HCT116 (cell line): ENCODE data around the gene TMEM25. TPM values are rescaled to one million over a fixed set of nuclear protein-coding genes. Genes with fewer than 3 reads are reported as not detected.

ENCODE experiments used
- ATAC-seq: fragments of 200-7000 bp; cut with Tn5 transposase; 2 replicates; pipeline ENCODE4 v1.9.1; 2020; ENCODE audit warnings: mild to moderate bottlenecking, moderate library complexity
- BruUV-seq: library from RNA; stranded (reverse); fragments of 400-500 nt; replicated peaks from 2 replicates; lab custom pipeline; 2021; lab: Mats Ljungman, UMichigan
- CTCF ChIA-PET: fragments of 300-600 bp; sonication (Branson Sonifier 250); formaldehyde crosslinking; loops from one replicate; lab custom pipeline; 2021; ENCODE audit warnings: antibody characterized with exemption; lab: Charles Lee
- POLR2A ChIA-PET: fragments of 300-600, 350-600 bp; sonication (Branson Sonifier 250); formaldehyde crosslinking; loops from one replicate; lab custom pipeline; 2021; ENCODE audit warnings: antibody characterized with exemption; lab: Charles Lee
- RAD21 ChIA-PET, 2 experiments: fragments of 300-600 bp; sonication (Branson Sonifier 250); formaldehyde crosslinking; loops; one replicate each; lab custom pipeline; 2023; ENCODE audit warnings: low total read pairs in 2 of 2; ENCODE audit not compliant: uncharacterized antibody in 2 of 2, unreplicated experiment in 2 of 2, low non-redundant PET in 1 of 2; lab: Charles Lee
- DNase-seq: peaks from one replicate; pipeline ENCODE4 v3.0.0-alpha.2; 2010; ENCODE audit warnings: low read depth, low spot score
- H2AFZ ChIP-seq: fragments of 200-600 bp; shearing (Covaris generic), sonication (generic); 2 replicates; pipeline ENCODE4 v1.6.1; 2017; ENCODE audit warnings: low read depth, mixed run types, mixed read lengths, antibody characterized with exemption, low read length; ENCODE audit not compliant: poor library complexity, severe bottlenecking
- H3K27ac ChIP-seq: 2 replicates; pipeline ENCODE4 v1.5.1; 2012; ENCODE audit warnings: low read depth, low read length
- H3K27me3 ChIP-seq: fragments of 200-600 bp; sonication (generic); 2 replicates; pipeline ENCODE4 v1.6.1; 2016; ENCODE audit warnings: mixed run types, low read length, mixed read lengths; ENCODE audit not compliant: insufficient read depth
- H3K36me3 ChIP-seq, 2 experiments: fragments of 200-500 bp in 1 of 2; fragments of 200-600 bp in 1 of 2; sonication (Bioruptor generic) in 1 of 2; sonication (generic) in 1 of 2; 2 replicates each; pipeline versions ENCODE4 v1.5.1 to v1.6.1; 2014 to 2016; ENCODE audit warnings: low read length in 2 of 2, inconsistent platforms in 1 of 2, mixed read lengths in 1 of 2, mixed run types in 1 of 2; ENCODE audit not compliant: insufficient read depth in 2 of 2, control insufficient read depth in 1 of 2
- H3K4me1 ChIP-seq, 2 experiments: fragments of 200-600 bp in 1 of 2; sonication (generic) in 1 of 2; 2 replicates each; pipeline versions ENCODE4 v1.5.1 to v1.6.1; 2012 to 2017; ENCODE audit warnings: low read length in 2 of 2, inconsistent platforms in 1 of 2, mild to moderate bottlenecking in 1 of 2, mixed read lengths in 1 of 2, mixed run types in 1 of 2, moderate library complexity in 1 of 2; ENCODE audit not compliant: insufficient read depth in 2 of 2, control insufficient read depth in 1 of 2
- H3K4me2 ChIP-seq: fragments of 200-600 bp; sonication (generic); 2 replicates; pipeline ENCODE4 v1.6.1; 2017; ENCODE audit warnings: mixed run types, low read length, mixed read lengths
- H3K4me3 ChIP-seq, 2 experiments: fragments of 200-600 bp in 1 of 2; sonication (generic) in 1 of 2; replicated peaks in 1 of 2; 2 replicates each; pipeline ENCODE4 v1.5.1; 2011 to 2016; ENCODE audit warnings: low read length in 2 of 2, control low read depth in 1 of 2, low read depth in 1 of 2, mild to moderate bottlenecking in 1 of 2, mixed read lengths in 1 of 2, mixed run types in 1 of 2
- H3K79me2 ChIP-seq: fragments of 200-600 bp; sonication (generic); 2 replicates; pipeline ENCODE4 v1.6.1; 2017; ENCODE audit warnings: mild to moderate bottlenecking, mixed run types, low read length, moderate library complexity, mixed read lengths; ENCODE audit not compliant: insufficient read depth
- H3K9ac ChIP-seq: fragments of 200-600 bp; sonication (generic); 2 replicates; pipeline ENCODE4 v1.6.1; 2016; ENCODE audit warnings: low read length, mixed read lengths
- H3K9me2 ChIP-seq: fragments of 200-600 bp; sonication (generic), shearing (Covaris generic); 2 replicates; pipeline ENCODE4 v1.6.1; 2017; ENCODE audit warnings: mixed run types, mild to moderate bottlenecking, moderate library complexity; ENCODE audit not compliant: insufficient read depth
- H3K9me3 ChIP-seq, 2 experiments: fragments of 200-500 bp in 1 of 2; fragments of 200-600 bp in 1 of 2; sonication (Bioruptor generic) in 1 of 2; sonication (generic) in 1 of 2; 2 replicates each; pipeline ENCODE4 v1.6.1; 2014 to 2017; ENCODE audit warnings: low read length in 2 of 2, mixed read lengths in 2 of 2, inconsistent platforms in 1 of 2, low read depth in 1 of 2, mild to moderate bottlenecking in 1 of 2, mixed run types in 1 of 2, moderate library complexity in 1 of 2; ENCODE audit not compliant: control insufficient read depth in 1 of 2, insufficient read depth in 1 of 2
- H4K20me1 ChIP-seq: fragments of 200-600 bp; sonication (generic), shearing (Covaris generic); 2 replicates; pipeline ENCODE4 v1.6.1; 2017; ENCODE audit warnings: mixed run types, mild to moderate bottlenecking, moderate library complexity; ENCODE audit not compliant: insufficient read depth
- ATF3 ChIP-seq: IDR thresholded peaks from 2 replicates; pipeline ENCODE4 v1.6.1; 2012
- CTCF ChIP-seq, 3 experiments: fragments of 200-600 bp in 1 of 3; sonication (generic) in 1 of 3; IDR thresholded peaks in 2 of 3; conservative IDR thresholded peaks in 1 of 3; 2 replicates each; pipeline ENCODE4 v1.5.1; 2012 to 2017; ENCODE audit warnings: low read depth in 2 of 3, low read length in 2 of 3, antibody characterized with exemption in 1 of 3, borderline replicate concordance in 1 of 3, control low read depth in 1 of 3, mild to moderate bottlenecking in 1 of 3, mixed read lengths in 1 of 3, mixed run types in 1 of 3, moderate library complexity in 1 of 3; ENCODE audit not compliant: insufficient read depth in 1 of 3
- EZH2 ChIP-seq: fragments of 200-600 bp; sonication (generic); IDR thresholded peaks from 2 replicates; pipeline ENCODE4 v1.6.1; 2017; ENCODE audit warnings: antibody characterized with exemption, mixed run types
- EZH2phosphoT487 ChIP-seq: fragments of 200-600 bp; IDR thresholded peaks from 2 replicates; pipeline ENCODE4 v1.6.1; 2018; ENCODE audit warnings: antibody characterized with exemption, borderline replicate concordance
- FOSL1 ChIP-seq: IDR thresholded peaks from 2 replicates; pipeline ENCODE4 v1.6.1; 2012; ENCODE audit warnings: low read depth
- POLR2A ChIP-seq: IDR thresholded peaks from 2 replicates; pipeline ENCODE4 v1.7.0; 2011; ENCODE audit warnings: borderline replicate concordance; ENCODE audit not compliant: insufficient read depth, insufficient read length; ENCODE audit errors: extremely low read depth
- POLR2AphosphoS5 ChIP-seq: IDR thresholded peaks from 2 replicates; pipeline ENCODE4 v1.6.1; 2011; ENCODE audit warnings: mild to moderate bottlenecking, low read depth, low read length, moderate library complexity
- RAD21 ChIP-seq: IDR thresholded peaks from 2 replicates; pipeline ENCODE4 v1.6.1; 2012; ENCODE audit warnings: low read depth, mild to moderate bottlenecking
- YY1 ChIP-seq: IDR thresholded peaks from 2 replicates; pipeline ENCODE4 v1.6.1; 2011; ENCODE audit warnings: low read length, low read depth, moderate library complexity, mild to moderate bottlenecking; ENCODE audit not compliant: insufficient replicate concordance; ENCODE audit errors: extremely low read depth
- ZBTB33 ChIP-seq: IDR thresholded peaks from 2 replicates; pipeline ENCODE4 v1.6.1; 2011; ENCODE audit warnings: mild to moderate bottlenecking, low read length, moderate library complexity; ENCODE audit not compliant: insufficient replicate concordance; ENCODE audit errors: extremely low read depth
- ZNF274 ChIP-seq: fragments of 200-500 bp; sonication (Bioruptor generic); IDR thresholded peaks from 2 replicates; pipeline ENCODE4 v1.6.1; 2014; ENCODE audit warnings: mild to moderate bottlenecking, low read depth, low read length, inconsistent platforms
- intact Hi-C: fragments of 100-400 bp; cut with micrococcal nuclease; formaldehyde crosslinking; loops from 2 replicates; pipeline ENCODE4 v1.10.0; 2022
- total RNA-seq: library from RNA; stranded (reverse); gene quantifications from one replicate; pipeline ENCODE4 v1.2.1, GENCODE V29; 2021; ENCODE audit not compliant: unreplicated experiment
- TF ChIP-seq, protein P1 (sequence below): IDR thresholded peaks from 2 replicates; pipeline ENCODE4 v1.6.1; 2012; ENCODE audit warnings: low read depth

TMEM25 gene
- total RNA-seq, 1 experiment from 2014 or later, result 27.0 TPM

DNA sequence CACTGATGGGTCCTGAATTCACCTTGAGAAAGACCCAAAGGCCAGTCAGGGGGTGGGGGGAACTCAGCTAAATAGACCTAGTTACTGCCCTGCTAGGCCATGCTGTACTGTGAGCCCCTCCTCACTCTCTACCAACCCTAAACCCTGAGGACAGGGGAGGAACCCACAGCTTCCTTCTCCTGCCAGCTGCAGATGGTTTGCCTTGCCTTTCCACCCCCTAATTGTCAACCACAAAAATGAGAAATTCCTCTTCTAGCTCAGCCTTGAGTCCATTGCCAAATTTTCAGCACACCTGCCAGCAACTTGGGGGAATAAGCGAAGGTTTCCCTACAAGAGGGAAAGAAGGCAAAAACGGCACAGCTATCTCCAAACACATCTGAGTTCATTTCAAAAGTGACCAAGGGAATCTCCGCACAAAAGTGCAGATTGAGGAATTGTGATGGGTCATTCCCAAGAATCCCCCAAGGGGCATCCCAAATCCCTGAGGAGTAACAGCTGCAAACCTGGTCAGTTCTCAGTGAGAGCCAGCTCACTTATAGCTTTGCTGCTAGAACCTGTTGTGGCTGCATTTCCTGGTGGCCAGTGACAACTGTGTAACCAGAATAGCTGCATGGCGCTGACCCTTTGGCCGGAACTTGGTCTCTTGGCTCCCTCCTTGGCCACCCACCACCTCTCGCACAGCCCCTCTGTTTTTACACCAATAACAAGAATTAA lies 6.1 kb upstream of the TMEM25 start:
- POLR2A ChIA-PET, result no interaction called here

More for the DNA sequence above, 6.1 kb upstream of the TMEM25 start:
- no peak overlapping the region for H3K4me3 ChIP-seq
- peaks cover 6 to 7% of the 10 kb centered on the region in 2 experiments for H3K4me1 ChIP-seq
- H3K79me2 ChIP-seq, result no peaks in the 10 kb centered on the region
- H3K4me2 ChIP-seq, result no peak overlapping the region
- H4K20me1 ChIP-seq, result no peaks in the 10 kb centered on the region
- BruUV-seq, result no TSS peak
- no peak for ATAC-seq
- no peak overlapping the region for H2AFZ ChIP-seq
- H3K36me3 ChIP-seq, result peaks cover 8 to 26% of the 10 kb centered on the region in 2 experiments; a peak in 3 of 4 replicates
- DNase-seq, result no peak
- ChIA-PET CTCF (no interaction called here), RAD21 (interaction anchor here in 1 of 2 experiments (0.6 kb wide), 1 partner anchor 241 kb away, joined by 4 read pairs; no protein-coding TSS in a partner anchor)
- intact Hi-C loops, result no loop called here
- H3K9me2 ChIP-seq, result no peaks in the 10 kb centered on the region
- H3K9me3 ChIP-seq, result no peaks in the 10 kb centered on the region
- H3K27ac ChIP-seq, result no peak overlapping the region
- no peaks in the 10 kb centered on the region for H3K27me3 ChIP-seq
- no peak overlapping the region for H3K9ac ChIP-seq
- TF ChIP-seq POLR2AphosphoS5 (no peak), CTCF (IDR thresholded peaks at IDR 0.05 in 2 of 3, conservative IDR thresholded peaks at IDR 0.05 in 1 of 3; ENCODE audit: borderline replicate concordance in 1 of 3, insufficient read depth in 1 of 3, low read depth in 2 of 3, low read length in 2 of 3) (no peak), EZH2 (no peak), POLR2A (no peak), ATF3 (no peak), YY1 (no peak), FOSL1 (no peak), ZNF274 (no peak), RAD21 (no peak), ZBTB33 (no peak), EZH2phosphoT487 (no peak)
- TF ChIP-seq, protein P1, sequence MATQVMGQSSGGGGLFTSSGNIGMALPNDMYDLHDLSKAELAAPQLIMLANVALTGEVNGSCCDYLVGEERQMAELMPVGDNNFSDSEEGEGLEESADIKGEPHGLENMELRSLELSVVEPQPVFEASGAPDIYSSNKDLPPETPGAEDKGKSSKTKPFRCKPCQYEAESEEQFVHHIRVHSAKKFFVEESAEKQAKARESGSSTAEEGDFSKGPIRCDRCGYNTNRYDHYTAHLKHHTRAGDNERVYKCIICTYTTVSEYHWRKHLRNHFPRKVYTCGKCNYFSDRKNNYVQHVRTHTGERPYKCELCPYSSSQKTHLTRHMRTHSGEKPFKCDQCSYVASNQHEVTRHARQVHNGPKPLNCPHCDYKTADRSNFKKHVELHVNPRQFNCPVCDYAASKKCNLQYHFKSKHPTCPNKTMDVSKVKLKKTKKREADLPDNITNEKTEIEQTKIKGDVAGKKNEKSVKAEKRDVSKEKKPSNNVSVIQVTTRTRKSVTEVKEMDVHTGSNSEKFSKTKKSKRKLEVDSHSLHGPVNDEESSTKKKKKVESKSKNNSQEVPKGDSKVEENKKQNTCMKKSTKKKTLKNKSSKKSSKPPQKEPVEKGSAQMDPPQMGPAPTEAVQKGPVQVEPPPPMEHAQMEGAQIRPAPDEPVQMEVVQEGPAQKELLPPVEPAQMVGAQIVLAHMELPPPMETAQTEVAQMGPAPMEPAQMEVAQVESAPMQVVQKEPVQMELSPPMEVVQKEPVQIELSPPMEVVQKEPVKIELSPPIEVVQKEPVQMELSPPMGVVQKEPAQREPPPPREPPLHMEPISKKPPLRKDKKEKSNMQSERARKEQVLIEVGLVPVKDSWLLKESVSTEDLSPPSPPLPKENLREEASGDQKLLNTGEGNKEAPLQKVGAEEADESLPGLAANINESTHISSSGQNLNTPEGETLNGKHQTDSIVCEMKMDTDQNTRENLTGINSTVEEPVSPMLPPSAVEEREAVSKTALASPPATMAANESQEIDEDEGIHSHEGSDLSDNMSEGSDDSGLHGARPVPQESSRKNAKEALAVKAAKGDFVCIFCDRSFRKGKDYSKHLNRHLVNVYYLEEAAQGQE, result no peak
